ENCODE measurements around the gene ASAP3. TPM values are rescaled to one million over a fixed set of nuclear protein-coding genes. Genes with fewer than 3 reads are reported as not detected.

ASAP3 gene
- total and polyA plus RNA-seq, 2 of the 13 experiments (the other 11 are each of a cell fraction or from before 2014, with no cell fraction given), result 32.6 to 37.0 TPM

GRCh38 chr1:23424293-23425192, 59.4 kb downstream of the ASAP3 start, which contains the start of gene TCEA3 (continued):
- TF ChIP-seq ZNF513 (CRISPR knock-in tag; conservative IDR thresholded peaks at IDR 0.05), result no peak
- peak; percentile 45; the same call in 1 of the 2 replicates for TF ChIP-seq SIN3A (IDR thresholded peaks at IDR 0.05; ENCODE audit: borderline replicate concordance, low read depth, low read length)
- 0 out of 2 replicates have a peak, but pooled peaks have one; percentile 23 for TF ChIP-seq REPIN1 (CRISPR knock-in tag; IDR thresholded peaks at IDR 0.05; ENCODE audit: borderline replicate concordance, low read depth)
- no peak for TF ChIP-seq CBX5 (CRISPR knock-in tag; IDR thresholded peaks at IDR 0.05; ENCODE audit: borderline replicate concordance)
- peak; percentile 85; the same call in 1 of the 2 replicates for TF ChIP-seq HNRNPL (IDR thresholded peaks at IDR 0.05; ENCODE audit: low read depth, low read length)
- TF ChIP-seq ZNF101 (CRISPR knock-in tag; IDR thresholded peaks at IDR 0.05; ENCODE audit: borderline replicate concordance, low read depth), result no peak; the same call in 1 of the 2 replicates
- TF ChIP-seq KDM5B (CRISPR knock-in tag; IDR thresholded peaks at IDR 0.05; ENCODE audit: borderline replicate concordance), result peak; percentile 64; the same call in 1 of the 2 replicates
- no peak; the same call in 1 of the 2 replicates for TF ChIP-seq HMG20B (CRISPR knock-in tag; conservative IDR thresholded peaks at IDR 0.05)
- TF ChIP-seq ZNF407 (CRISPR knock-in tag; IDR thresholded peaks at IDR 0.05; ENCODE audit: not compliant biosample characterization), result no peak
- TF ChIP-seq ESRRA (CRISPR knock-in tag; IDR thresholded peaks at IDR 0.05; ENCODE audit: low read depth), result no peak
- no peak; the same call in 1 of the 2 replicates for TF ChIP-seq SNAPC5 (CRISPR knock-in tag; IDR thresholded peaks at IDR 0.05; ENCODE audit: borderline replicate concordance)
- TF ChIP-seq ZFP36L1 (CRISPR knock-in tag; IDR thresholded peaks at IDR 0.05), result no peak
- TF ChIP-seq ZNF441 (CRISPR knock-in tag; IDR thresholded peaks at IDR 0.05; ENCODE audit: borderline replicate concordance), result peak; percentile 60; the same call in 1 of the 2 replicates
- no peak for TF ChIP-seq ZNF333 (CRISPR knock-in tag; IDR thresholded peaks at IDR 0.05; ENCODE audit: borderline replicate concordance)
- no peak for TF ChIP-seq TCF7L2 (IDR thresholded peaks at IDR 0.05; ENCODE audit: low read depth, low read length)
- no peak for TF ChIP-seq HMGA1 (CRISPR knock-in tag; conservative IDR thresholded peaks at IDR 0.05)
- no peak for TF ChIP-seq ZNF136 (CRISPR knock-in tag; IDR thresholded peaks at IDR 0.05; ENCODE audit: low read depth)
- no peak for TF ChIP-seq BORCS8-MEF2B (CRISPR knock-in tag; IDR thresholded peaks at IDR 0.05)
- no peak for TF ChIP-seq NFYB (CRISPR knock-in tag; IDR thresholded peaks at IDR 0.05)

Measured in HepG2 (cell line).